HG02678 (cell line): Measurements from ENCODE around the gene ADGRA3.

Source experiments
- ATAC-seq: cut with Tn5 transposase; IDR thresholded peaks from one replicate; pipeline ENCODE4 v1.9.1; 2021; ENCODE audit warnings: mild to moderate bottlenecking, moderate library complexity; ENCODE audit not compliant: unreplicated experiment

The ADGRA3 gene, protein sequence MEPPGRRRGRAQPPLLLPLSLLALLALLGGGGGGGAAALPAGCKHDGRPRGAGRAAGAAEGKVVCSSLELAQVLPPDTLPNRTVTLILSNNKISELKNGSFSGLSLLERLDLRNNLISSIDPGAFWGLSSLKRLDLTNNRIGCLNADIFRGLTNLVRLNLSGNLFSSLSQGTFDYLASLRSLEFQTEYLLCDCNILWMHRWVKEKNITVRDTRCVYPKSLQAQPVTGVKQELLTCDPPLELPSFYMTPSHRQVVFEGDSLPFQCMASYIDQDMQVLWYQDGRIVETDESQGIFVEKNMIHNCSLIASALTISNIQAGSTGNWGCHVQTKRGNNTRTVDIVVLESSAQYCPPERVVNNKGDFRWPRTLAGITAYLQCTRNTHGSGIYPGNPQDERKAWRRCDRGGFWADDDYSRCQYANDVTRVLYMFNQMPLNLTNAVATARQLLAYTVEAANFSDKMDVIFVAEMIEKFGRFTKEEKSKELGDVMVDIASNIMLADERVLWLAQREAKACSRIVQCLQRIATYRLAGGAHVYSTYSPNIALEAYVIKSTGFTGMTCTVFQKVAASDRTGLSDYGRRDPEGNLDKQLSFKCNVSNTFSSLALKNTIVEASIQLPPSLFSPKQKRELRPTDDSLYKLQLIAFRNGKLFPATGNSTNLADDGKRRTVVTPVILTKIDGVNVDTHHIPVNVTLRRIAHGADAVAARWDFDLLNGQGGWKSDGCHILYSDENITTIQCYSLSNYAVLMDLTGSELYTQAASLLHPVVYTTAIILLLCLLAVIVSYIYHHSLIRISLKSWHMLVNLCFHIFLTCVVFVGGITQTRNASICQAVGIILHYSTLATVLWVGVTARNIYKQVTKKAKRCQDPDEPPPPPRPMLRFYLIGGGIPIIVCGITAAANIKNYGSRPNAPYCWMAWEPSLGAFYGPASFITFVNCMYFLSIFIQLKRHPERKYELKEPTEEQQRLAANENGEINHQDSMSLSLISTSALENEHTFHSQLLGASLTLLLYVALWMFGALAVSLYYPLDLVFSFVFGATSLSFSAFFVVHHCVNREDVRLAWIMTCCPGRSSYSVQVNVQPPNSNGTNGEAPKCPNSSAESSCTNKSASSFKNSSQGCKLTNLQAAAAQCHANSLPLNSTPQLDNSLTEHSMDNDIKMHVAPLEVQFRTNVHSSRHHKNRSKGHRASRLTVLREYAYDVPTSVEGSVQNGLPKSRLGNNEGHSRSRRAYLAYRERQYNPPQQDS (N-terminal part only)

DNA sequence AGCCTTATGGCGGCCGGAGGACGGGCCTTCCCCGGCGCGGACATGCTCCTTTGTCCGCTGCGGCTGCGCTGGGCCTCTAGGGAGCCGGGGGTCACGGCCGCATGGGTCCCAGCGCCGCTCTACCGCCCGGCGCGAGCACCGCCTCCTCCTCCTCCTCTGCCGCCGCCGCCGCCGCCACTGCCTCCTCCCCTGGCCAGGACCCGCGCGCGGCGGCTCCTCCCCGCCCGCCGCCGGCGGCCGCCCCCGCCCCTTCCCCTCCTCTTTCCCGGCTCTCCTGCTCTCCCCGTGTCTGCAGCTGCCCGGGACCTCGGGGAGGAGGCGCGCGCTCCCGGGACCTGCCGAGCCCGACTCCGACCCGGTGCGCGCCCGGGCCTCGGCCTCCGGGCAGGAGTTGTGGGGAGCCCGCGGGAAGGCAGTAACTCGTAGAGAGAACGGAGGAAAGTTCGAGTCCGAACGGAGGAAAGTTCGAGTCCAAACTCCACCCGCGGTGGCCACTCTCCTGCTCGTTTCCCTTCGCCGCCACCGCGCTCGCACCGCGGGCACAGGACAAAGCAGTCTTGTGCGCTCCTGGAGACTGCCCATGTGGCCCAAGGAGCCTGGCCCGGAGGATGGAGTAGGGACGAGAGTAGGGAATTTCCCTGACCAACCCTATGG is at the start of gene ADGRA3:
TSS of gene ADGRA3 (minus strand) at position 179 of the 654 bp plus-strand sequence. CDS start 282 bp downstream, outside the sequence.
- ATAC-seq: no peak

DNA sequence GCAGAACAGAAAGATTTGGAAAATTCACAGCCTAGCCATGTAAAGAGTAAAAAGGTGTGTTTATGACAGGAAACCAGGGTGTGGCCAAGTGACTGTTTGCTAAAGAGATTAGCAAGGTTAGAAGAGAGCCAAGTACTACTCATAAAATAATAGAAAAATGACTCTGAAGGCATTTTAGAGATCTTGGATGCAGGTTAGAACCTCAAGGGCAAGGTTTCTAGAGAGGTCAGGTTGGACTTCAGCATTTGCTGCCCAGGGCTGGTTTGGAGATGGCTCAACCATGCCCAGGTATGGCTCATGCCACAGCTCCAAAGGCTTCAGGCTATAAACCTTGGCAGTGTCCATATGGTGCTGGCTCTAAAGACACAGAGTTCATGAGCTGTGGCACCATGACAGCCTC is 40.6 kb upstream of the ADGRA3 start:
- no peak for ATAC-seq

- no peak for ATAC-seq
Measured at GRCh38 chr4:22554670-22555069, 38.8 kb upstream of the ADGRA3 start.

DNA sequence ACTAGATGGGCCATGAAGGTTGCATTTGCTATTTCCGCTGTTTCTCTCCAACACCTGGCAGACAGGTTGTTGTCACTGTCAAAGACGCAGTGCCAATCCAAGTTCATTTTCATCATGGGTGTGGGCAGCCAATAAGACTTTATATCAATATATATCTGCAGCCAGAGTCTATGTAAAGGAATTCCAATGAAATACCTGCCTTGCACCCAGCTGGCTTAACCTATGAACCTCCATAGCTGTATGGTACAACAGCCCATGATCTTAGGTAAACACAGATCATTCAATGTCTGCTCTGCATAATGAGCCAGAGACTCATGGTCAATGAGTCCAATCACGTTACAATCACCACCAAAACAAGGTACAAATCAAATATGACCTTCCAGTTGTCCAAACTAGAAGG is 37.7 kb upstream of the ADGRA3 start:
- no peak for ATAC-seq

DNA sequence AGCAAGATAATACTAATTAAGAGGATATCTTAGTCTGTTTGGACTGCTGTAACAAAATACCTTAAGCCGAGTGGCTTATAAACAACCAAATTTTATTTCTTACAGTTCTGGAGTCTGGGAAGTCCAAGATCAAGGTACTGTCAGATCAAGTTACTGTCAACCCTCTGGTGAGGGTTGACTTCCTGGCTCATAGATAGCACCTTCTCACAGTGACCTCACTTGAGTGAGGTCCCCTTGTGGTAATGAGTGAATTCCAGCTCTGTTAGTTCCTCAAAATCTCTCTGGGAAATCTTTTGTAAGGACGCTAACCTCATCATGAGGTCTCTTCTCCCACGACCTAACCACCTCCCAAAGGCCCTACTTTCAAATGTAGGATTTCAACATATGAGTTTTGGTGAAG is 36.9 kb upstream of the ADGRA3 start:
- ATAC-seq: no peak

DNA sequence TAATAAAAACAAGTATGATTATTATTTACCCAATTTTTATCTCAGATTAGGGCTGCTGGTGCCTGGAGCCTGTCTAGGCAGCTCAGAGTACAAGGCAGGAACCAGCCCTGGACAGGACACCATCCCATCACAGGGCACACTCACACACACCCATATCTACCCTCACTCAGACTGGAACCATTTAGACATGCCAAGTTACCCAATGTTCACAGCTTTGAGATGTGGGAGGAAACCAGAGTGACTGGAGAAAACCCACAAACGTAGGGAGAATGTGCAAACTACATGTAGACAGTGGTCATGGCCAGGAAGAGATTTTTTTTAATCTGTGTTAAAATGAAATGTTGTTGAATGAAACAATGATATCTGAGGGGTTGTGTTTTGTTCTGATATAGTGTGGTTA is 35.7 kb upstream of the ADGRA3 start:
- no peak for ATAC-seq

- no peak for ATAC-seq
Measured at GRCh38 chr4:22546299-22546698, 30.4 kb upstream of the ADGRA3 start.

DNA sequence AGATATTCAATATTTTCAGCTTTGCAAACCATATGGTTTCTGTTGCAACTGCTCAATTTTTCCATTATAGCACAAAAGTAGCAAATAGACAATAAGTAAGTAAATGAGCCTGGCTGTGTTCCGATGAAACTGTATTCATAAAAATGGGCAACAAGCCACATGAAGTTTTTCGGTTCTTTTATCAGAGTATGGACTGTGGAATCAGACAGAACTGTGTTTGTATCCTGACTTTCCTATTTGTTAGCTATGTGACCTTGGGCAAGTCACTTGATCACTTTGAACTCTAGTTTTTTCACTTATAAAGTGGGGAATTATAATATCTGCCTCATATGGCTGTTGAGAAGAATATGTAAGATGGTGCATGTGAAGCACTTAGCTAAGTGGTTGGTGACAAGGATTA is 23.4 kb upstream of the ADGRA3 start:
- ATAC-seq: no peak

DNA sequence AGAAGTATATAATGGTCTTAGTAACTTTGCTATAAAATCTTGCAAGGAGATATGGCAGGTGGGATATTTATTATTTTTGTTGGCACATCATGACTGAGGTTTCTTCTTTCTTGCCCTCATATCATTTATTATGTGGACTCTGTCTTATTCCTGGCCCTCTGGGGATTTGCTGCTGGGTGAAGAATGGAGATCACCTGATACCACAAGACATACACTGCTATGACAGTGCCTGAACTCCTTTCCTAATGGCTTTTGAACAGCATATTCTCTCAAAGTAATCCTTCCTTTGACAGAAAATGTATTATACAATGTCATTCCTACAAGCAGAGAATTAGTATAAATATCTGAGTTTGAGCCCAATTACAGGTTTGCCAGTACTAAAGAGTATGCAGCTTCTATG is 22.0 kb upstream of the ADGRA3 start:
- no peak for ATAC-seq

GRCh38 chr4:22534374-22534773 is 18.5 kb upstream of the ADGRA3 start:
- ATAC-seq: no peak

DNA sequence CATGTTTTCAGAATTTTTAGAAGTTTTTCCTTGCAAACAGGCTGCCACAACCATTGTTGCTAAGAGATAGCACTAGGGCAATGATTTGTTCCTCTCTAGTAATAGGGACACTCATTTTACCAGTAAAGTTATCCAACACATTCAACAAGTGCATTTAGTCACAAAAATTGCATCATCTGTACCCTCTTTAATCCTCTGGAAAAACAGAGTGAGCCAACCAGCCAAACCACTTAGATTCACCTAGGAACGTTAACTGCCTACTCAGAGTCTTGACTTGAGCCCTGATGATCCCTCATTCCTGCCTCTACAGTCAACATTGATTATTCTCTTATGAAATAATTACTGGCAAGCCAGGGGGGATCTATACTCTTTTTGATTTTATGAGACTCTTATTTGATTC is 17.0 kb upstream of the ADGRA3 start:
- no peak for ATAC-seq

- ATAC-seq: no peak
Measured at GRCh38 chr4:22532117-22532516, 16.3 kb upstream of the ADGRA3 start.

DNA sequence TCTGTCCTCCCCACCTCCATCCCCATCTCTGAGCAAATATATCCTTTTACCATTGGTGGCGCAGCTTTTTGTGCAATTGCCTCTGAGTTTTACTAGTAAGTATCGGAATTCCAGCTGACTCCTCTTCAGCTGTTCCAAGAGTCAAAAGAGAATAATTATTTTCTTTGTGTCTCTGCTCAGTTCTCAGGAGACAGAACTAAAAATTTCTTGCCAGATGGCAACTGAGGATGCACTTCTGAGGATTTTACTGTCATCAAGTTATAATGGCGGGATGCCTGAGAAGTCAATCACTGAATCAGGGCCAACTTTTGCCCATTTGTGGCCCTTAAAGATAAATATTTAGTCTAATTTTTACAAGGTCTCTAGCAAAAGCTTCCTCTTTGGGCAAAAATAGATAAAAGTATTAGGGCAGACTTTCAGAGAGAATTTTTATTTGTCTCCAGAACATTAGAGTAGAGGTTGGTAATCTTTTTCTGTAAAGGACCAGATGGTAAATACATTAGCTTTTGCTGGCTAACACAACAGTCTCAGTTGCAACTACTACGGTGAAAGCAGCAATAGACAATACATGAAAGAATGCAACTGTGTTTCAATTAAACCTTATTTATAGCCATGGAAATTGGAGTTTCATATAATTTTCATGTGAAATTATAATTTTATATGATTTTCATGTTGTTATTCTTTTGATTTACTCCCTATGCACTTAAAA is 15.6 kb upstream of the ADGRA3 start:
- ATAC-seq: no peak

GRCh38 chr4:22524895-22525294 is 9.0 kb upstream of the ADGRA3 start:
- no peak for ATAC-seq

GRCh38 chr4:22522706-22523501 is 7.0 kb upstream of the ADGRA3 start:
- ATAC-seq: no peak

DNA sequence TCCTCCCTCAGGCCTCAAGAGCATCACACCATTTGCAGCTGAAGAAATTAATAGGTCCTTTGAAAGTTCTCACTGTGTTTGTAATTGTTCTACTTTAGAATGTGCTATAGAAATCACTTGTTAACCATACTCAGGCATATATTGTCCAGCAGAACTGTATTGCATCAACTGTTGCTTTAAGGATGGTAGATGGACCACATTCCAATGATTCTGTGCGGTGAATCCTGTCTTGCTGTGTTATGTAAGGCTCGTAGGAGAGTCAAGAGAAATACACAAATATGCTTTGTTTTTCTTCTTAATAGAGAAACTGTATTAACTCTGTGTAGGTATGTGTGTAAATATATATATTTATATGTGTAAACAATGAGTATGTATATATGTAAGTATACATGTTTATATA is 6.3 kb upstream of the ADGRA3 start:
- ATAC-seq: no peak

- ATAC-seq: no peak
Measured at GRCh38 chr4:22521240-22521639, 5.4 kb upstream of the ADGRA3 start.

DNA sequence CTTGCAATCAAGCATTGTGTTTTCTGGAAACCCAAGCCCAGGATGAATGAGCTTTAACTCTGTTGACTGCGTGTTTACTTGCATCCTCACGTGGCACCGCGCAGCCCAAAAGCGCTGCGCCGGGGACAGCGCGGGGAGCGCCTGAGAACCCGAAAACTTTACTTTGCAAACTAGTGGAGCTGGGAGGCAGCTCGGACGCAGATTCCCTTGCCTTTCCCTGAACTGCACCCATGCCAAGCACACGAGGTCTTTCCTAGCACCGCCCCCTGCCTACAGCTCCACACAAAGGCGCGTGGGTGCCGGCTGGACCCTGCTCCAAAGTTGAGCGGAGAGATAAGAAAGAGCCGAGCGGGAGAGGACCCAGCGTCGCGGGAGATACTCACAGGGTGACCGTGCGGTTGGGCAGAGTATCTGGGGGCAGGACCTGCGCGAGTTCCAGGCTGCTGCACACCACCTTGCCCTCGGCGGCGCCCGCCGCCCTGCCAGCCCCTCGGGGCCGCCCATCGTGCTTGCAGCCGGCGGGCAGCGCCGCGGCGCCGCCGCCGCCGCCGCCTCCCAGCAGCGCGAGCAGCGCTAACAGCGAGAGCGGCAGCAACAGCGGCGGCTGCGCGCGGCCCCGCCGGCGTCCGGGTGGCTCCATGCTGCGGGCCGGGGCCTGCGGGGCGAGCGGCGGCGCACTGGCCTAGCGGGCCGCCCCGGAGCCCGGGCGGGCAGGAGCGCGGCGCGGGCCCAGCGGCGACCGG is 550 bp downstream of the ADGRA3 start:
- ATAC-seq: no peak

DNA sequence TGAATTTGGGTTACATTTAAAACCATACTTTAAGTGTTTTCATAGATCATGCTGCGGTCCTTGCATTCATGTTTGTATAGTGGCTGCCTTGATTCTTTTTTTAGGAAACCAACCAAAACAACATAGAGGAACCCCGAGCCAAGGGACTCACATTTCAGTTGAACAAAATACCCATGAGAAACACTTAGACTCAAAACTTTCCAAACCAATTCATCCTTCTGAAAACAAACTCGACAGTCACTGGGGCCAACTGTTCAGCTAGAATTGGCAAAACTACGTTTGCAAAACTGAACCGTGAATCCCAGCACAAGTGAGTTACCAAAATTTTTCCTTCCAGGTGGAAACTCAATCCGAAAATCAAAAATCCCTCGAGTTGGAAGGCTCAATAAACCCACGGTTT is 1.4 kb downstream of the ADGRA3 start:
- ATAC-seq: no peak
